ENCODE results near the gene EPB41L4B.

EPB41L4B gene

DNA sequence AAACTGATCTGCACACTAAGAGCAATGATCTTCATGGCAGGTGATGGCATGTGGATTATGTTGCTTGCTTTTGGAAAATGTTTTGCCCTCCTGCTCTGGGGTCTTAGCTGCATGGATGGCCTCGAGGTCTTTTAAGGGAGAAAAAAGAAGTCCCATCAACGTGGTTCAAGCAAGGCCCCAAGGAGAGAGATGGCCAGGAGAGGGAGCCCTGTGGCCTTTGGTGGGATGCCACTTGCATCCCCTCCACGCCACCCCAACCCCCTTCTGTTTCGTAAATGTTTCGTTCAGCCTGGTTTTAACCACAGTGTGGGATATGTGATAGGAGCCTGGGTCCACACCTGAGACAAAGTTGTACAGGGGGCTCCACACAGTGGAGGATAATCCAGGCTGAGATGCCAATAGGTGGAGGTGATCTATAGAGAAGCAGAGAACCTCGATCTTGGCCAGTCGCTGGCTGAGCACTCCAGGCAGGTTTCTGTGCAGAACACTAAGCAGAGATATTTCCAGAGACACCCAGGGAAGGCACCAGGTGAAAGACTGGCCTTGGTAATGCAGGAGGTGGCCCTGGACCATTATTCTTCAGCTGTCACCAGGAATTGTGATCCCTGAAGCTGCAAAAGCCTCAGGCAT, 128.0 kb downstream of the EPB41L4B start:
- Histone ChIP-seq H3K27me3 (ENCODE audit: control insufficient read depth, insufficient read depth, low read length) (no peaks in the 10 kb centered on the region), H3K9ac (ENCODE audit: low read length) (no peak overlapping the region), H3K4me1 (ENCODE audit: control insufficient read depth, insufficient read depth, low read length) (no peaks in the 10 kb centered on the region)

DNA sequence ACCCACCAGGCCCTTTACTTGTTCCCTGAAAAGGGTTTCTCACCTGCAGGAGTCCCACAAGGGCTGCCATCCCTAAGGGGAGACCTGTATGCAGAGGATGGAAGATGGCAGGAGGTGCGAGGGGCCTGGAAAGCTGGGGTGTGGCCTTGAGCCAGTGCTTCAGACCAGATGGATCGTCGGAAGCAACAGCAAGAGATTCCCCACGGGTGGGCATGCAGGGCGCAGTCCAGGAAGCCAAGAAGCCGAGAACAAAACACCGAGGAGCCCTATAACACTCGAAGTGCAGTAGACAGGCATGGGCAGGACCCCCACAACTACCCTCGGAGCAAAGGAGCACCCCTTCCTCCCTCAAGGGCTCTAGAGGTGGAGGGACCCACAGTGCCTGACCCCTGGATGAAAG, 129.1 kb downstream of the EPB41L4B start:
- no peaks in the 10 kb centered on the region for H3K4me1 ChIP-seq (ENCODE audit: control insufficient read depth, insufficient read depth, low read length)
- H3K9ac ChIP-seq (ENCODE audit: low read length): no peak overlapping the region
- H3K27me3 ChIP-seq (ENCODE audit: control insufficient read depth, insufficient read depth, low read length): no peaks in the 10 kb centered on the region
- no peaks in the 10 kb centered on the region for H3K36me3 ChIP-seq (ENCODE audit: control insufficient read depth, insufficient read depth, low read length)
- no peak overlapping the region for H3K4me3 ChIP-seq (ENCODE audit: low read length)
- no peak overlapping the region for H3K27ac ChIP-seq (ENCODE audit: low read depth, low read length)

More for the DNA sequence above, 128.0 kb downstream of the EPB41L4B start:
- no peak overlapping the region for H3K27ac ChIP-seq (ENCODE audit: low read depth, low read length)
- no peaks in the 10 kb centered on the region for H3K36me3 ChIP-seq (ENCODE audit: control insufficient read depth, insufficient read depth, low read length)
- no peak overlapping the region for H3K4me3 ChIP-seq (ENCODE audit: low read length)

DNA sequence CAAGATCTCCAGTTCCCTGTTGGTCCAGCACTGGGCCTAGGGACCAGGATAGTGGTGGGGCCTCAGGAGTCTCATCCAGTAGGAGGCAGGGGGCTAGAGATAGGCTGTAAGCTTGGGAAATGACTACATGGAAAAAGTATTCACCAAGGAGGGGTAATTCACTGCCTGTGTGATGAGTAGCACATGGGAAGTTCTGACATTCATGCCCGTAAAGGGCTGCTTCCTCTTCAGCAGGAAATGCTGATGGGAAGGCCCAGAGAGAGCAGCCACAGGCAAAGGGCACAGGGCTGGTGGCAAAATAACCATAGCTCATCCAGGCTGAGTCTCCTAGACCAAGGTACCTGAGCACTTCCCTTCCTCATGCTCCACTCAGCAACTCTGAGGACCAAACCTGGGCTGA, 130.7 kb downstream of the EPB41L4B start:
- H3K27ac ChIP-seq (ENCODE audit: low read depth, low read length): no peak overlapping the region

DNA sequence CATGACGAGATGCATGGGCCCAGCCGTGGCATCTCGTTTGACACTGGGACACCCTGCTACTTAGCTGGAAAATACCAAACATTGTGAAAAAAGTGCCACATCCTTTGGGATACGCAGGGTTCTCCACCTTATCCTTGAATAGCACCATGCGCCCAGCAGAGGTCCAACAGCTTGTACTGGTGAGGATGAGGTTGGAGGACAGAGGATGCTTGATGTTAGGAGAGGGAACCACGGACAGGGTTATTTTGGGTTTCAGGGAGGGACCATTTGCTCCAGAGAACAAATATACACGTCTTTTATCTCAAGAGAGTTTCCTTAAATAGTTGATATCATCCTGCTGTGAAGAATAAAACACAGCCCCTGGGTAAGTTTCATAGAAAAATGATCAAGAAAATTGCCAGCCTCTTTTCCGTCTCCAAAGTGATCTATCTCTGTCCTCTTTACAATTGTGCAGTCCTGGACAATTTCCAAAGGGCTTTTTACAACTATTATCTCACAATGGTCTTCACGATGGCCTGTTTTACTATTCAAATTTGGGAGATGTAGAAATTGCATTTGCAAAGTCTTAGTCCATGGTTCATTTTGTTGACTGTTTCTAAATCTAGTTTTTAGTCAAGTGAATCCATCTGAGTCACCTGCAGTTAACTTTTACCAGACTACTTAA, 133.9 kb downstream of the EPB41L4B start:
- no peak overlapping the region for H3K4me3 ChIP-seq (ENCODE audit: low read length)
- H3K9ac ChIP-seq (ENCODE audit: low read length): no peak overlapping the region
- no peaks in the 10 kb centered on the region for H3K36me3 ChIP-seq (ENCODE audit: control insufficient read depth, insufficient read depth, low read length)
- H3K27ac ChIP-seq (ENCODE audit: low read depth, low read length): no peak overlapping the region
- no peaks in the 10 kb centered on the region for H3K27me3 ChIP-seq (ENCODE audit: control insufficient read depth, insufficient read depth, low read length)
- H3K4me1 ChIP-seq (ENCODE audit: control insufficient read depth, insufficient read depth, low read length): no peaks in the 10 kb centered on the region

More for the DNA sequence above, 130.7 kb downstream of the EPB41L4B start:
- no peaks in the 10 kb centered on the region for H3K4me1 ChIP-seq (ENCODE audit: control insufficient read depth, insufficient read depth, low read length)
- no peak overlapping the region for H3K4me3 ChIP-seq (ENCODE audit: low read length)
- H3K9ac ChIP-seq (ENCODE audit: low read length): no peak overlapping the region
- H3K36me3 ChIP-seq (ENCODE audit: control insufficient read depth, insufficient read depth, low read length): no peaks in the 10 kb centered on the region
- no peaks in the 10 kb centered on the region for H3K27me3 ChIP-seq (ENCODE audit: control insufficient read depth, insufficient read depth, low read length)

DNA sequence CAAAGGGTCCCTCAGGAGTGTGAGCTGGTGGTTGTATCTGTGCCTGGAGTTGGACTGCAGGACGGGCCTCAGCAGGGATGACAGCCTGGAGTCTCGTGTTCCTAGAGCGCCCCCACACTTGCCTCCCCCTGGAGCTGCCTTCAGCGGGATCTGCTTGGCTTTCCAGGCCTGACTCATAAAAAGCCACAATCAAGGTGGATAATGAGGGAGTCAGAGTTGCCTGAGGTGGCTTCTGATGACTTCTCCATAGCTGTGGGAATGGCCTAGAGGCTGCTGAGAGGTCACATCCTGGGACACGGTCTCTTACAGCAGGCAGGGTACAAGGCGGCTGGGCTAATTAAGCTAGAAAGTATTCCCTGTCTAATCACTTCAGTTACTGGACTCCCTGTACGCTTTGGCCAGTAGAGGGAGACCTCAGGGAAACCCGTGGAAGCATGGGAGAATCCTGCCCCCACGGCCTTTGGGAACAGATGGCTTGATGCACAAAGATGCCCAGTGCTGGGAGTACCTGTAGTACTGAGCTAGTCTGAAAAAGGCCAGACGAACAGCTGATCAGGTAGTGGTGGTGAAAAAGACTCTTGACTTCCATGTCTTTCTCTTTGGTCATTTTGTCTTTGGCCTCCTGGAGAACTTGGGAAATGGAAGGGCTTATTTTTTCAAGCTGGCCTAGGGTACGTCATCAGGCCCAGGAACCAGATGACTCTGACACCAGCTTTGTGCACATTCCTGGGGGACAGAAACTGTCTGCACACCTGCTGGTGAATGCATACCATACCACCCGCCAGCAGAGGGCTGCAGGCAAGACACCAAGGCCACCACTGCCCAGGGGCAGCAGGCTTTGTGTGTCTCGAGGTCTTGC, 137.7 kb downstream of the EPB41L4B start:
- Histone ChIP-seq H3K9ac (ENCODE audit: low read length) (no peak overlapping the region), H3K27me3 (ENCODE audit: control insufficient read depth, insufficient read depth, low read length) (no peaks in the 10 kb centered on the region), H3K4me1 (ENCODE audit: control insufficient read depth, insufficient read depth, low read length) (no peaks in the 10 kb centered on the region), H3K36me3 (ENCODE audit: control insufficient read depth, insufficient read depth, low read length) (no peaks in the 10 kb centered on the region), H3K4me3 (ENCODE audit: low read length) (no peak overlapping the region), H3K27ac (ENCODE audit: low read depth, low read length) (no peak overlapping the region)

DNA sequence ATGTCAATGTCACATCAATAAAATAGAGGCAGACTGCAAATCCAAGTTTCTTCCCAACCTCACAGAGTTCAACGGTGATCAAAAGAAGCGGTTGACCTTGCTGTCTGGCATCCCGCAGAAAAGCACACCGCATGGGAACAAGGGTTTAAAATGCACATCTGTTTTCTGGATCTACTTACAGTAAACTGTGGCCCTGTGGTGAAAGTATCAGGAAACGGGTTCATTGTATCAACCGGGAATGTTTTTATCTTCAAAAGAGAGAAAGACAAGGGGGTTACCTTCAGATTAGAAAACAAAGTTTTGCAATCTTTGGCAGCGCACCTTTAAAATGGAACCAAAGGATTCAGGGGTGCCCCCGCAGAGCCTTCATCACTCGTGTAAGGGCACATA, 138.3 kb downstream of the EPB41L4B start:
- H3K27me3 ChIP-seq (ENCODE audit: control insufficient read depth, insufficient read depth, low read length): no peaks in the 10 kb centered on the region
- no peak overlapping the region for H3K4me3 ChIP-seq (ENCODE audit: low read length)
- no peaks in the 10 kb centered on the region for H3K4me1 ChIP-seq (ENCODE audit: control insufficient read depth, insufficient read depth, low read length)
- H3K9ac ChIP-seq (ENCODE audit: low read length): no peak overlapping the region
- H3K36me3 ChIP-seq (ENCODE audit: control insufficient read depth, insufficient read depth, low read length): no peaks in the 10 kb centered on the region
- H3K27ac ChIP-seq (ENCODE audit: low read depth, low read length): no peak overlapping the region

DNA sequence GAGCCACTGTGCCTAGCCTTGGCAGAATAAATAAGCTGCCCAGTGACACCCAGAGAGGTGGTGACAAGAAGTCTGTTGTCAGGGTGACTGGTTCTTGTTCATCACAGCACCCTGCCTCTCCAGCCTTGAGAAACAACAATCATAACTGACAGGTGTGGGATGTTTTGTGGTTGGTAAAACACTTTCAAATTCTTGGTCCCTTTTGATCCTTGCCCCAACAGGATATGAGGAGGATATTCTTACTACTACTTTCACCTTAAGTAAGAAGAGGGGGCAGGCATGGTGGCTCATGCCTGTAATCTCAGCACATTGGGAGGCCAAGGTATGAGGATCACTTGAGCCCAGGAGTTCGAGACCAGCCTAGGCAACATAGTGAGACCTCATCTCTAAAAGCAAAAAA, 139.6 kb downstream of the EPB41L4B start:
- H3K4me3 ChIP-seq (ENCODE audit: low read length): no peak overlapping the region
- no peak overlapping the region for H3K9ac ChIP-seq (ENCODE audit: low read length)
- H3K27me3 ChIP-seq (ENCODE audit: control insufficient read depth, insufficient read depth, low read length): no peaks in the 10 kb centered on the region
- no peak overlapping the region for H3K27ac ChIP-seq (ENCODE audit: low read depth, low read length)
- H3K36me3 ChIP-seq (ENCODE audit: control insufficient read depth, insufficient read depth, low read length): no peaks in the 10 kb centered on the region
- H3K4me1 ChIP-seq (ENCODE audit: control insufficient read depth, insufficient read depth, low read length): no peaks in the 10 kb centered on the region

DNA sequence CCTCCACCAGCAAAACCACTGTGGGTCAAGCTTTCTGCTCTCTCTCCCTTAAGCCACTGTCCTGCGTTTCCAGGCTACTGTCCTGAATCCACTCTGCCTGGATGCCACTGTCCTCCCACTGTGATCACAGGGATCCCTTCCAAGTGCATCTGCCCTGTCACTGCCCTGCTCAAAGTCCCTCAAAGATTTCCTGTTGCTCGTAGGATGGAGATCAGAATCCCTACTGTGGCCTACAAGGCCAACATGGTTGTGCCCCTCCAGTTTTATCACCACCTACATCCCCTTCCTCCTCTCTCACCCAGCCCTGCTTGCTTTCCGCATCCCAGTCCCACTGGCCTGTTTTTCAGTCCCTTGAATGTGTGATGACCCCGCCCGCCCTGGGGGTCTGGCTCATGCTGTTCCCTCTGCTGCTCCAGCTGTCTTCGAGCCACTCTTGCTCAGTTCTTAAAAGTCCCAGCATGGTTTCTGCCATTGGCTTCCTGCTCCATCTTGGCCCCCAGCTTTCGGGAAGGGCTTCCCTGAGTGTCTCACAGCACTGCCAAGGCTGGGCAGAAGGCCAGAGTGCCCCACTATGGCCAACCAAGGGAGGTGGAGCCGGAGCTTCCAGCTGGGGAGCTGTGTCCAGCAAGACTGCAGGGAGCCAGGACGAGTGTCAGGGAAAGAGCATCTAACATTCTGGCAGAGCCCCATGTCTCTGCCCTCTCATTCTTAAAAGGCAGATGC, 140.9 kb downstream of the EPB41L4B start:
- Histone ChIP-seq H3K36me3 (ENCODE audit: control insufficient read depth, insufficient read depth, low read length) (no peaks in the 10 kb centered on the region), H3K4me3 (ENCODE audit: low read length) (no peak overlapping the region), H3K4me1 (ENCODE audit: control insufficient read depth, insufficient read depth, low read length) (no peaks in the 10 kb centered on the region), H3K27ac (ENCODE audit: low read depth, low read length) (no peak overlapping the region), H3K9ac (ENCODE audit: low read length) (no peak overlapping the region), H3K27me3 (ENCODE audit: control insufficient read depth, insufficient read depth, low read length) (no peaks in the 10 kb centered on the region)

DNA sequence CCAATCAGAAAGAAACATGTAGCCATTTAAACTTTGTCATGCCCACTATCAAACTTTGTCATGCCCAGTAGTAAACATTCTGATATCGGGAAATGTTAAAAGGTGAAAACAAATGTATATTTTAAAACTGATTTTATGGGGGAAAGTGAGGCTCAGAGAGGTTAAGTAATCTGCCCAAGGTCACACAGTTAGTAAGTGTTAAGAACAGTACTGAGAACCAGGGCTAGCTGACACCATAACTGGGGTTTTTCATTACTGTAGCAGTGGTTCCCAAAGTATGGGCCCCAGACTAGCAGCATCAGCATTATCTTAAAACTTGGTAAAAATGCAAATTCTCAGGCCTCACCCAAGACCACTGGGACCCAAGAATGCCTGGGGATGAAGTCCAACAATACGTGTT, 143.9 kb downstream of the EPB41L4B start:
- Histone ChIP-seq H3K36me3 (ENCODE audit: control insufficient read depth, insufficient read depth, low read length) (no peaks in the 10 kb centered on the region), H3K4me1 (ENCODE audit: control insufficient read depth, insufficient read depth, low read length) (no peaks in the 10 kb centered on the region), H3K9ac (ENCODE audit: low read length) (no peak overlapping the region), H3K27me3 (ENCODE audit: control insufficient read depth, insufficient read depth, low read length) (no peaks in the 10 kb centered on the region), H3K4me3 (ENCODE audit: low read length) (no peak overlapping the region), H3K27ac (ENCODE audit: low read depth, low read length) (no peak overlapping the region)

DNA sequence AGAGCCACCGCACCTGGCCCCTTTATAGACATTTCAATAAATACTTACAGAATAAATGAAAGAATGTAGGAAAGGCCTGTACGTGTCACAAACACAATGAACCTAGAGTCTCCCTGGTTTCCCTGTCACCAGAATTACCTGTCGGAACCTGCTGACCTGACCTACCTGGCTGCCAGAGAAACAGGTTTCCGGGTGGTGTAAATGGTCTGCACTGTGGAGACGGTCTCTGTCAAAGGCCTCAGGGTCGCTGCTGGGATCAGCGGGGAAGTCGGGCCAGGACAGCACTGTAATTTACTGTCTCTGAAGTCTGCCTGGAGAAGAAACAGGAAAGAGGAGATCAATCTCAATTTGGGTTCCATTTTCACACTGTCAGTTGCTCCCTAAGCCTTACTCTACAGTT, 144.5 kb downstream of the EPB41L4B start:
- H3K27ac ChIP-seq (ENCODE audit: low read depth, low read length): no peak overlapping the region
- no peak overlapping the region for H3K4me3 ChIP-seq (ENCODE audit: low read length)
- no peaks in the 10 kb centered on the region for H3K4me1 ChIP-seq (ENCODE audit: control insufficient read depth, insufficient read depth, low read length)
- no peaks in the 10 kb centered on the region for H3K36me3 ChIP-seq (ENCODE audit: control insufficient read depth, insufficient read depth, low read length)
- no peak overlapping the region for H3K9ac ChIP-seq (ENCODE audit: low read length)
- no peaks in the 10 kb centered on the region for H3K27me3 ChIP-seq (ENCODE audit: control insufficient read depth, insufficient read depth, low read length)

DNA sequence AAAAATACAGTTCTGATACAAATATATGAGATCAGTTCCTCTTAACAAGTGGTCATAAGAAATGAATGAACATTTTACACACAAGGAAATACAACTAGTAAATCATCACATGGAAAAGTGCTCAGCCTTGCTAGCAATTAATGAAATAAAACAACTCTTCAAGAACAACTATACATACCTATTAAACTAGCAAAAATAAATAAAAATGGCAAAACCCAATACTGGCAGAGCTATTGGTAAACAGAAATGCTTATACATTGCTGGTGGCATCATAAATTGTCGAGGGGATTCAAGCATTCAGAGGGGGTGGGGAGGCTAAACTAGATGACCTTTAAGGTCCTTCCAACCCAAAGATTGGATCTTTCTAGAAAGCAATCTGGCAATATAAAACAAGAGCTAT, 147.9 kb downstream of the EPB41L4B start:
- no peaks in the 10 kb centered on the region for H3K27me3 ChIP-seq (ENCODE audit: control insufficient read depth, insufficient read depth, low read length)
- H3K36me3 ChIP-seq (ENCODE audit: control insufficient read depth, insufficient read depth, low read length): no peaks in the 10 kb centered on the region
- no peak overlapping the region for H3K4me3 ChIP-seq (ENCODE audit: low read length)

DNA sequence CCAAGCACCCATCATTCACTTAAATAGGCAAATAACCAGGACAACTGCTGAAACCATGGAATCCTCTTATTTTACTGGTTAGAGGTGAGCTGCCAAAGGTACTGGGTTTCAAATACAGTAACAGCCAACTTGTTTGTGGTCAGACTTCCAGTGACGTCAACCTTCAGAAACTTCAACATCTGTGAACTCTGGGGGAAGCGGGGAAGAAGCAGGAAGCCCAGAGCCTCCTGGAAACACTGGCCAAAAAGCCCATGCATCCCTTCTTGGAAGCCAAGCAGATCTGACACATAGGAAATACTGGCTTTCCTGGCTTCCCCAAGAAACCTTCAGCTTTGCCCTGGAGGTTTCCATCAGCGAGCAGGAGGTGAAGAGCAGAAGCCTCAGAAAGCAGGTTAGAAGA, 148.9 kb downstream of the EPB41L4B start:
- no peaks in the 10 kb centered on the region for H3K36me3 ChIP-seq (ENCODE audit: control insufficient read depth, insufficient read depth, low read length)
- peaks cover 3% of the 10 kb centered on the region for H3K27me3 ChIP-seq (ENCODE audit: control insufficient read depth, insufficient read depth, low read length)
- no peak overlapping the region for H3K9ac ChIP-seq (ENCODE audit: low read length)
- no peak overlapping the region for H3K27ac ChIP-seq (ENCODE audit: low read depth, low read length)
- no peak overlapping the region for H3K4me3 ChIP-seq (ENCODE audit: low read length)
- no peaks in the 10 kb centered on the region for H3K4me1 ChIP-seq (ENCODE audit: control insufficient read depth, insufficient read depth, low read length)

More for the DNA sequence above, 147.9 kb downstream of the EPB41L4B start:
- Histone ChIP-seq H3K27ac (ENCODE audit: low read depth, low read length) (no peak overlapping the region), H3K4me1 (ENCODE audit: control insufficient read depth, insufficient read depth, low read length) (no peaks in the 10 kb centered on the region), H3K9ac (ENCODE audit: low read length) (no peak overlapping the region)

Data from rectal smooth muscle tissue (tissue), 1 donor.